ENCODE data around the gene GATA2. TPM values are rescaled to one million over a fixed set of nuclear protein-coding genes. Genes with fewer than 3 reads are reported as not detected.

GATA2 gene
- total and polyA plus RNA-seq, 2 of the 13 experiments (the other 11 are each of a cell fraction or from before 2014, with no cell fraction given): 3.5 to 6.2 TPM

GRCh38 chr3:128521715-128522114, 28.7 kb upstream of the GATA2 start (continued):
- no peak for TF ChIP-seq NFKBIZ (CRISPR knock-in tag; IDR thresholded peaks at IDR 0.05)

GRCh38 chr3:128518587-128519490, 25.8 kb upstream of the GATA2 start:
- Histone ChIP-seq H3K4me1 (ENCODE audit: insufficient read depth, low read length) (no peaks in the 10 kb centered on the region), H3K9ac (ENCODE audit: insufficient read depth, low read depth, low read length) (no peak overlapping the region), H3K79me2 (ENCODE audit: insufficient read depth, low read length) (no peaks in the 10 kb centered on the region), H3K27ac (ENCODE audit: extremely low read length, insufficient read depth, low read length) (no peak overlapping the region), H3K9me3 (ENCODE audit: low read length) (peaks cover 8% of the 10 kb centered on the region; the same call in 1 of the 2 replicates), H3K4me3 (replicated peaks in 1 of 3; ENCODE audit: insufficient read depth in 1 of 3, low read depth in 2 of 3, low read length in 3 of 3) (no peak overlapping the region), H3K27me3 (ENCODE audit: control insufficient read depth in 1 of 2, insufficient read depth in 2 of 2, low read length in 2 of 2) (peaks cover 6 to 41% of the 10 kb centered on the region in 2 experiments; a peak in 4 of 5 replicates), H2AFZ (ENCODE audit: low read length) (no peak overlapping the region), H3K36me3 (replicated peaks in 1 of 2; ENCODE audit: control insufficient read depth in 1 of 2, insufficient read depth in 2 of 2, low read length in 2 of 2) (no peaks in the 10 kb centered on the region), H3K4me2 (ENCODE audit: low read depth, low read length) (no peak overlapping the region), H4K20me1 (ENCODE audit: insufficient read depth, low read length) (no peaks in the 10 kb centered on the region)
- intact Hi-C loops (cut with micrococcal nuclease; ENCODE audit: unreplicated experiment) (no loop called here), in situ Hi-C loops (cut with HindIII; ENCODE audit: extremely low pct_ligation_motif_present, low pct_unique_long_range_greater_than_20kb) (no loop called here)
- TF ChIP-seq HOMEZ (CRISPR knock-in tag; IDR thresholded peaks at IDR 0.05; ENCODE audit: low read depth) (no peak), SIN3B (IDR thresholded peaks at IDR 0.05; ENCODE audit: low read length) (no peak), BCL3 (CRISPR knock-in tag; IDR thresholded peaks at IDR 0.05) (no peak), ELF3 (CRISPR knock-in tag; IDR thresholded peaks at IDR 0.05) (no peak), ZSCAN9 (CRISPR knock-in tag; IDR thresholded peaks at IDR 0.05; ENCODE audit: borderline replicate concordance) (no peak), ZFYVE20 (CRISPR knock-in tag; IDR thresholded peaks at IDR 0.05; ENCODE audit: borderline replicate concordance, low read depth) (no peak), UBTF (CRISPR knock-in tag; IDR thresholded peaks at IDR 0.05) (no peak)
- WGBS (ENCODE audit: low lambda C conversion rate): 34% methylated on average over 8 of the region's 12 CpGs
- ATAC-seq: peak; percentile 50
- FAIRE-seq: no peak
- POLR2A ChIA-PET: no interaction called here
- CTCF ChIA-PET (ENCODE audit: low intra/inter-chr PET ratio, low total read pairs): no interaction called here
- no peak for DNase-seq (ENCODE audit: low spot score)
- no TSS peak for BruUV-seq (replicated peaks)
